G401 (cell line): ENCODE data around the gene CYB5B. TPM values are rescaled to one million over a fixed set of nuclear protein-coding genes. Genes with fewer than 3 reads are reported as not detected.
"Not testable (repeated sequence)": the region's sequence is repeated elsewhere in the genome, so short reads cannot be mapped to it uniquely, and the experiment has no call there.

Source experiments
- DNase-seq: peaks from one replicate; pipeline ENCODE4 v3.0.0-alpha.2; 2015; ENCODE audit warnings: low spot score
- in situ Hi-C: cut with HindIII; loops from 2 replicates; pipeline ENCODE4 v1.10.0; 2016; ENCODE audit warnings: low sequenced_read_pairs, mixed read lengths
- total RNA-seq: library from RNA; depleted of rRNA; stranded (reverse); fragments of >200 nt; shearing (Covaris generic); gene quantifications from 2 replicates; pipeline ENCODE4 v1.2.3, GENCODE V29; 2014

Gene CYB5B
- total RNA-seq, 1 experiment from 2014 or later = 112 TPM

DNA sequence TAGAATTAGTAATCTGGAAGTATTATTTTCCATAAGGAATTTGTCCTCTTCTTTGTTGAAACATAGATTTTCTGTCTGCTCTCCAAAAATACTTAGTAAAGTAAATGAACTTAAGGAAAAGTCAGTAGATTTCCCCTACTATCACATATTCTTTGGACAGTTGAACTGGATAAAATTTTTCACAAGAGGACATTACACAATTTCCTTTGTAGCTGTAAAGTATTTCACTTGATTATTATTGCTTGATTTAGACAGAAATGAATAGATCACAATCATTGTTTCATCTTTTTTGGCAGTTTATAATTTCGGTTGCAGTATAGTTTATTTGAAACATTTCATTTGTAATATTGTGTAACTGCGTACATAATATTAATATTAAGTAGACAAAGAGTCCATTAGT is 12.5 kb downstream of the CYB5B start:
- in situ Hi-C loops = no loop called here
- DNase-seq = no peak

- no peak for DNase-seq
- in situ Hi-C loops = no loop called here
Observed at GRCh38 chr16:69438465-69438864, 14.0 kb downstream of the CYB5B start.

DNA sequence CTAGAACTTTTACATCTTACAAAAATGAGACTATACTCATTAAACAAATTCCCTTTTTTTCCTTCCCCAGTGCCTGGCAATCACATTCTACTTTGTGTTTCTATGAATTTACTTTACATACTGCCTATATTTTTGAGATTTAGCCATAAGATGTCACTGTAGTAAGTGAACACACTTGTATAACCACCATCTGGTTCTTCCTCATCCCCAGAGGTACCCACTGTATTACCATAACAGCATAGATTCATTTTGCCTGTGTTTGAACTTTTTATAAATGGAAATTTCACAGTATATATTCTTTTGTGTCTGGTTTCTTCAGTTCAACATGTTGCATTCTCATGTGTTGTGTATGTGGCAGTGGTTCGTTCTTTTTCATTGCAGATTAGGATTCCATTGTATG is 15.8 kb downstream of the CYB5B start:
- in situ Hi-C loops = no loop called here
- DNase-seq = no peak

- DNase-seq, in situ Hi-C loops: not testable (repeated sequence)
Observed at GRCh38 chr16:69441030-69441429, 16.6 kb downstream of the CYB5B start.

DNA sequence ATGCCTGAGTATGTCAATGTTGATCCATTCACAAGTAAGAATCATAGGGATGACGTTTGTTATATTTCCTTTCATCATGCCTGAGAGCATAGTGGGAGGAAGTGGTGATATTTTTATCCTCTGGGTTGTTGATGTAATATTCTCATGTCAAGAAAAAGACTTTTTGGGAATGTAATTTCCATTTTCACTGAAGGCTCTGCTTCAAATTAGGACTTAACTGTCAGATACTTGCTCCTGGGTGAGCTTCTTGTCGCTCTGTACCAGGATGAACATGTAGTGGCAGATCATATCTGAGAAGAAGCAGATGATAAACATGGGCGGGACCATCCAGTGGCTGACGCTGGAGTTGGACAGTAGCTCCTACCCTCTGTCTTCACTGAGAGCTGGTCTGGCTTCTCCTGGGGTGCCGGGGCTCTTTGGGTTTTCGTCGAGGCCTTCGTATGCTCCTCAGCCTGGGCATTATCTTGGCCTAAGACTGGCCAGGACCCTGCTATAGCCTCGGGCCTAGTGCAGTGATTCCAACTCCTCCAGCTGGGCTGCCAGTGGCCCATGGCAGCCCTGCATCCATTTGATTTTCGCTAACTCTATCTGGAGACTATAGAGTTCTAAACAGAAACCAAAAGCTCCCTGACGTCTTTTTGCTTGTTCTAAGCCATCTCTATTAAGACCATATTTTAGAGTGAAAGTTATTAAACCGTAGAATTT is 19.7 kb downstream of the CYB5B start:
- in situ Hi-C loops = no loop called here
- no peak for DNase-seq

DNA sequence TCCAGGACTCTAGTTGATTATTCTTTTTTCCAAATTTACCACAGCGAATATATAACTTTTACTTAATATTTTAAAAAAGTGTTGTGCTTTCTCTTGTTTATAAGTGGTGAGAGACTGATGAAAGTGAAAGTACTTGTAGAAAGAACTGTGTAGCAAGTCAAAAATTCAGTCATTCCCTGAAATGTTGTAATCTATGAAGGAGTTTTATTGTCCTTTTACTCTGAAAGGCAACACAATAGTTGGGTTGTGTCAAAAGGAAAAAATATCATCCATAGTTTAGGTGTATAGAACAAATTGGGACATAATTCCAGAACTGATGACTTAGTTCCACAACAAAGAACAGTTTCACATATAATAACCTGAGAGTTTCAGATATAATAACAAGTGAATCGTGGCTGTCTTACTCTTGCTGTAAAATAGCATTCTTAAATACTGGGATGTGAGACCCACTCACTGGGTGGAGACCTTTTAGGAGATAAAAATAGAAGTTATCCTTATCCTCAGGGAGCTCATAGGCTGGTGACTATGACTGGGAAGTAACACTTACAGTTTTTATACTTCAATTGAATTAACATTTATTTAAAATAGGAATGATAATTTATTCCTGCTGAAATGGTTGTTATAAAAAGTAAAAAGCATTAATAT is 20.6 kb downstream of the CYB5B start:
- in situ Hi-C loops = no loop called here
- DNase-seq = no peak

DNA sequence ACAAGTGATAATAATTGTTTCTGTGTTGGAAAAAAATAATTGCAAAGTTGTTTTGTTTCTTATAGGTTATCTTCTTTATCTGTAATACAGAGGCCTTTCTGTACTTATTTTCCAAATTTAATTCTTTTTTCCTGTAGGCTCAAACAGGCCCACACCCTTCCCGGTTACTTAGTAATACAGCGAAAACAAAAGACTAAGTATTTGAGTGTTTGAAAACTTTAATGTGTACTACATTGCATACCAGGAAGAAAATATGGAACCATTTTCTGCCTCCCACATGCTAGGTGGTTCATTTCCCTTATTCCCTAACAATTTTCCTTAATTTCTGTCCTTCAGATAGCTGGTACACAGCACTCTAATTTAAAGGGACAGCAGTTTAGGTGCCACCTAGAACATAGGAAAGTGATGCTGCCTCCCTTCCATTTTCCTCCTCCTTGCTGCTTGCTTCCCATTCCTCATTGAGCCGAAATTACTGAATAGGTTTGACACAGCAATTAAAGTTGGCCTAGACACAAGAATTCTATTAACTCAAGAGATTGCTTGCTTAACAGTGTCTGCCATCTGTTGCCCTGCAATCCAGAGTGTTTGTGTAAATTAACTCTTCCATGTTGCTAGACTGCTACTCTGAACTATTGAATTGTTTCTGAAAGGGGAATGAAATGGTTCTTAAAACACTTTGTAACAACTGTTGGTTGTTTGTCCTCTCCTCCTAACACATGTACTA is 24.2 kb downstream of the CYB5B start:
- DNase-seq = peak; percentile 36
- in situ Hi-C loops = no loop called here

- in situ Hi-C loops = no loop called here
- no peak for DNase-seq
Observed at GRCh38 chr16:69451166-69451565, 26.7 kb downstream of the CYB5B start.

- DNase-seq = no peak
- in situ Hi-C loops = no loop called here
Observed at GRCh38 chr16:69453936-69454335, 29.5 kb downstream of the CYB5B start.

DNA sequence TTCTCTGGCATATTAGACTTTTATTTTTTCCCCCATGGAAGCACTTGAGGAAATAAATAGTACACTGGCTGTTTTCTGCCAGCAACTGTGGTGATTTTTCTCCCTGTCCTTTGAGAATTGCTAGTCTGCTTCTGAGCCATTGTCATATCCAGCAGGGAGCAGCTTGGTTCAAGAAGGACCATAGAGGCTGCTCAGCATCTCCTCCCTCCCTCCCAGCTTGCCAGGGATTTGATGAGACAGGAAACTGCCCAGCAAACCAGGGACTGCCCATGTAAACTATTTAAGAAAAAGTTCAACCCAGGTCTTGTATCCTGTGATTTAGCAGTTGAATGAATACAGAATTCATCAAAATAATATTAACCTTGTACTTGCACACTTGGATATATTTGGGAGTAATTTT is 39.5 kb downstream of the CYB5B start:
- in situ Hi-C loops = no loop called here
- DNase-seq = no peak

GRCh38 chr16:69465083-69465721 is 40.8 kb downstream of the CYB5B start:
- in situ Hi-C loops = no loop called here
- DNase-seq = no peak

DNA sequence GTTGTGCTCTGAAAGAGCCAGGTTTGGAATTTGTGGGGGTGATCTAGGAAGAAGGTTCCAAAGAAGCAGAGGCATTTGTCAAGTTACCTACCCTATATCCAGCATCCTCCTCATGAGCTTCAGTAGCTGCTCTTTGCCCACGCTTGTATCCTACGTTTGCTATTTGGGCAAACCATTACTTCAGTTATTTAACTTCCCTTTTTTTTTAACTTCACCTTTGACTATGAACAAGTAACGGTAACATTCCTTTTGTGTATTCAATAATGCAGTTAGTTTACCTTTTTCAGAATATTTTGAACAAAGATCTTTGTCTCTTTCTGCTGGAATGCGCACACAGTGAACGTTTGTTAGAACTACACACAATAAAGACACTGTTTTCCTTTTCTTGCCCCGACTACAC is 41.5 kb downstream of the CYB5B start:
- DNase-seq = no peak
- in situ Hi-C loops = no loop called here

DNA sequence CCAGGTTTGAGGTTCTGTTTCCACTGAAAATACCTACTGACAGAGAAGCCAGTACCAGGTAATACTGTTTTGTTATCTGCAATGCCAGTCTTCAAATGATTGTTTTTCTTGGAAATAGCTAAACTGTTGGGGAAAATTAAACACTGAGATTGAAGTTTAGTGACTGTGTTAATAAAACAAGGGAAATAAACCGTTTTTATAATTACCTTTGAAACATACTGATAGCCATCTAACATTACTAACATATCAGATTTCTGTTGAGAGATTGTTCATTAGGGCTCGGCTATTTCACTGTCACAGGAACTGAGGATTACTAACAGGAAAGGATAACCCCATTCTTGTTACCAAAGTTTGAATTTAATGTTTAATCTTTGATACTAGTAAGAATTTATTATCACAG is 42.1 kb downstream of the CYB5B start:
- DNase-seq = no peak
- in situ Hi-C loops = no loop called here

GRCh38 chr16:69467080-69467479 is 42.7 kb downstream of the CYB5B start:
- in situ Hi-C loops = no loop called here
- DNase-seq = no peak

DNA sequence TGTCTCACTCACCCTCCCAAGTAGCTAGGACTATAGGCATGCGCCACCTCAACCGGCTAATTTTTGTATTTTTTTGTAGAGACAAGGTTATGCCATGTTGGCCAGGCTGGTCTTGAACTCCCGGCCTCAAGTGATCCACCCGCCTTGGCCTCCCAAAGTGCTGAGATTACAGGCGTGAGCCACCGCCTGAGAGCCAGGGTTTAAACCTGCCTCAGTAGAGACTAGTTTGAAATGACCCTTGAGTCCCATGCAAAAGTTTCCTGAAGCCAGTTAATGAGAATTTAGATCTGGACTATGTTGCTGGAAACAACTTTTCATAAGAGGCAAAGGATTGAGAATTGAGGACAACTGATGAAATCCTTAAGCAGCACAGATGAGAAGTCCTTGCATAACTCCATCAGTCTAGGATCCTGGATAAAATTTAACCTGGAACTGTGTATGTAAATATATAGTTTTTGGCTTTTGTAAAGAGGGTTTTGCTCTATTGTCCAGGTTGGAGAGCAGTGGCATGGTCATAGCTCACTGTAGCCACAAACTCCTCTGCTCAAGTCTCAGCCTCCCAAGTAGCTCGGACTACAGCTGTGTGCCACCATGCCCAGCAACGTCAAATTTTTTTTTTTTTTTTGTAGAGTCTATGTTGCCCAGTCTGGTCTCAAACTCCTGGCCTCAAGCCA is 43.2 kb downstream of the CYB5B start:
- no peak for DNase-seq
- in situ Hi-C loops = no loop called here

- in situ Hi-C loops = no loop called here
- DNase-seq = no peak
Observed at GRCh38 chr16:69469807-69470561, 45.6 kb downstream of the CYB5B start.

- no peak for DNase-seq
- in situ Hi-C loops = no loop called here
Observed at GRCh38 chr16:69471121-69471520, 46.7 kb downstream of the CYB5B start.

DNA sequence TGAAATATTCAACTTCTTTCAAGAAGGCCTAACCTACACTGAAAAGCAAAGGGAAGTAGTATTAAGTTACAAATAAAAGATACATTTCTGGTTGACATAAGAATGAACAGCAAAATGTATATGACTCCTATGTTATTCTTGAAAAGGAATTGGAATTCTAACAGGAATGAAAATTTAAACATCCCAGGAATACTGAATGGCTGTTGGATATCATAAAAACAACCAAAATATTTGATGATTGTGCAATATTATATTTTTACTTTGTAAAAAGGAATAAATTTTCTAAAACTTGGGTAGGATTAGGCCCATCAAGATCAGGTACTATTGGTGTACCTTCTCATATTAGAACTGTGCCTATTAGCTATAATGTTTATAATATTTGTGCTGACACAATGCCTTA is 50.0 kb downstream of the CYB5B start:
- in situ Hi-C loops = no loop called here
- DNase-seq = no peak

DNA sequence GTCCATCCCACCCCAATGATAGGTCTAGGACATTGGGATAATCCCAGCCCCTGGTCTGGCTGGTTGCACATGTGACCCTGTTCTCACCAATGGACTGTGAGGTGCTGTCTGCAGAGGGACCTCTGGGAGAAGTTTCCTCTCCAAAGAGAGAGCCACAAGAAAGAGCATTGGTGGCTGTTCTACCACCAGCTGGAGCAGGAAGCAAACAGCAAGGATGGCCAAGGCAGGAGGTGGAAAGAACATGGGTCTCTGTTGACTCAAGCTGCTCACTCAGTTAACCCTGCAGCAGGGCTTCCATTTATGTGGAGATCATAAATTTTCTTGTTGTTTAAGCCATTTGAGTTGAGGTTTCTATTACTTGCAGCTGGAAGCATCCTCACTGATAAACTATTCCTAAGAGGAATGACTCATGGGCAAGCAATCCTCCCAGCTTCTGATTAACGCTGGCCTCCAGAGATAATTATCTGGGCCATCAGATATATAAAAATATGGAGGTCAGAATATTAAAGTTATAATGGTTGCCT is 52.6 kb downstream of the CYB5B start:
- in situ Hi-C loops = no loop called here

More for the DNA sequence above, 52.6 kb downstream of the CYB5B start:
- no peak for DNase-seq
